ENCODE results near the gene PTPRN2.
"Not testable (repeated sequence)": the region's sequence is repeated elsewhere in the genome, so short reads cannot be mapped to it uniquely, and the experiment has no call there.

The PTPRN2 gene

DNA sequence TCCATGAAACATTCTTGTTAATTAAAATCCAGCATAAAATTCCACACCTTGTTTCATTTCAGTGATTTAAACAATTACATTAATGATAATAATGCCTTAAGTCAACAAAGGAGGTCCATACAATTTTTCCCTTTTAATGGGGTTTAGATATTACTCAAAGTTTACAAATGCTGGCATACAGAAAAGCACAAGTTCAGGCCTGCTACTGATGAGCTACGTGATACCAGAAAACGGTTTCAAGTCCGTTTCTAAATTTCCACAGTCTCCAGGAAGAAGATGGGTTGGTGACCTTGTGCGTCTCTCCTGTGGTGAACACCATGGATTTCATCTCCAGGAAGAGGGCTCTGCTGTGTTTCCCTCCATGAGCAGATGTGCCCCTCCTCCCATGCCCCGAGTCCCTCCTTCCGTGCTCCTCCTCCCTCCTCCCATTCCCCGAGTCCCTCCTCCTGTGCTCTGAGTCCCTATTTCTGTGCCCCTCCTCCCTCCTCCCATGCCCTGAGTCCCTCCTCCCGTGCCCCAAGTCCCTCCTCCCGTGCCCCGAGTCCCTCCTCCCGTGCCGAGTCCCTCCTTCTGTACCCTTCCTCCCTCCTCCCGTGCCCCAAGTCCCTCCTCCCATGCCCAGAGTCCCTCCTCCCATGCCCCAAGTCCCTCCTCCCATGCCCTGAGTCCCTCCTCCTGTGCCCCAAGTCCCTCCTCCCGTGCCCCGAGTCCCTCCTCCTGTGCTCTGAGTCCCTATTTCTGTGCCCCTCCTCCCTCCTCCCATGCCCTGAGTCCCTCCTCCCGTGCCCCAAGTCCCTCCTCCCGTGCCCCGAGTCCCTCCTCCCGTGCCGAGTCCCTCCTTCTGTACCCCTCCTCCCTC lies 201.9 kb downstream of the PTPRN2 start:
- not testable (repeated sequence) for DNase-seq (ENCODE audit: low read depth in 2 of 2)

DNA sequence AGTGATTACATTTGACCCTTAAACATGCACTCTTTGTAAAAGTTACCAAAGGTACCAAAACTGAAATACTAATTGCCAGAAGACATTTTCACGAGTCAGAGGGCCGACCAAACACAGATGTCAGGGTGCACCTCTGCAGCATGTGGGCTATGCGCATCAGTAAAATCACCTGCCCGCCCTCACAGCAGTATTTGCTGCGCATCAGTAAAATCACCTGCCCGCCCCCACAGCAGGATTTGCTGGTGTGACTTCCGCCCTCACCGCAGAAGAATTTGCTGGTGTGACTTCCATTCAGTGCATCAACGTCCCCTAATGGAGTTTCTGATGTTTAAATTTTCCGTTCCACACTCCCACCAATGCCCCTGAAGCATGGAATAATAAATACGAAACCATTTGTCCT lies 202.9 kb downstream of the PTPRN2 start:
- DNase-seq (ENCODE audit: low read depth in 2 of 2): no peak

DNA sequence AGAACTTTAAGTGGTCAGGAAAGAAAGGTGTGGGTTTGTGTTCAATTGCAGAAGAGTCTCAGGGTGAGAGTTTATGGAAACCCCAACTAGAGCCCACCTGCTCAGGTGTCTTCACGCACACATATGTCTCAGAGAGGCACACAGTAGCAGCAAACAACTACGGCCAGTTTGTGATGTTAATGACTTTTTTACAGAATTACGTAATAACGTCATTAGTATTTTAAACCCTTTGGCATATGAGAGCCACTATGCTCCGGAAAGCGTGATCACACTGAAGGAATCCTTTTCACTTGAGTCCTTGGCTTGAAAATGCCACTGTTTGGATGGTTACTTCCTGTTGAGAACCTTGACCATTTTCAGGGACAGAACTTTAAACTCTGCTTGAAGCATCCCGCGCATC lies 204.0 kb downstream of the PTPRN2 start:
- DNase-seq (ENCODE audit: low read depth in 2 of 2): no peak

DNA sequence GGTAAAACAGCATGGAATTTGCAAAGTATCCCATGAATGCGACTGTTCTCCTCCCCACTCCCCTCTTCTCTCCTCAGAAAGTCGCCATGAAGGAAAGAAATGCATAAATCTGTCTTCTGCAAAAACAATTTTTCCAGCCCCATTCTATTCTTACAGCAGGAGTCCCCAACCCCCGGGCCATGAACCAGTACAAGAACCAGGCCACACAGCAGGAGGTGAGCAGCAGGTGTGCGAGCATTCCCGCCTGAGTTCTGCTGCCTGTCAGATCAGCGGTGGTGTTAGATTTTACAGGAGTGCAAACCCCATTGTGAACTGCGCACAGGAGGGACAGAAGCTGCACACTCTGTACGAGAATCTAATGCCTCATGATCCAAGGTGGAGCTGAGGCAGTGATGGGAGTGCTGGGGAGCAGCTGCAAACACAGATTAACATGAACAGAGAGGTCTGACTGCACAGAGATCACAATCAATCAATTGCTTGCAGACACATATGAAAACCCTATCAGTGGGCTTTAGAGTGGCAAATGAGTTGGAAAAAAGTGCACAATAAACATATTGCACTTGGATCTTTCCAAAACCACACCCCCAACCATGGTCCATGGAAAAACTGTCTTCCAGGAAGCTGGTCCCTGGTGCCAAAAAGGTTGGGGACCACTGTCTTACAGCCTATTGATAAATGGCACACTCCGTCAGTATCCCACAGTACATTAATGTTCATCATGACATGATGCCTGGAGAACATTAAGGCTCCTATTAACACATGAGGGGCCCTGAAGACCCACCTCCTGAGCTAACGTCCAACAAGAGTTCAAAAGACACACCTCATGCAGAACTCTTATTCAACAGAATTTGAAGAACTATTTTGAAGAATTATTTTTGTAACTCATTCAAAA lies 205.0 kb downstream of the PTPRN2 start:
- DNase-seq (ENCODE audit: low read depth in 2 of 2): no peak

DNA sequence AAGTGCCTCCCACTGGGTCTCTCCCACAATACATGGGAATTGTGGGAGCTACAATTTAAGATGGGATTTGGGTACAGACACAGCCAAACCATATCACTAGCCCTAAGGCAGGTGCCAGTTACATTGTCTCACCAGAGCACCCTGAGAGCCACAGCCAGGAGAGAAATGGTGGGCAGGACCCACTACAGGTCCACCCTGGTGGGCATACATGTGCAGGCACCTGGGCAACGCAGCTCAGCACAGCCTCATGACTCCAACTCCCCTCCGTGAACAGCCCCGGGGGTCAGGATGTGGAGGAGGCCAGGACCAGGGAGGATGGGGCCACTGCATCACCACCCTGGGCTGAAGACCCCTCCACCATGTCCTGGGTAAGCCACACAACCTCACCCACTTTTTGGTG lies 205.7 kb downstream of the PTPRN2 start:
- no peak for DNase-seq (ENCODE audit: low read depth in 2 of 2)

DNA sequence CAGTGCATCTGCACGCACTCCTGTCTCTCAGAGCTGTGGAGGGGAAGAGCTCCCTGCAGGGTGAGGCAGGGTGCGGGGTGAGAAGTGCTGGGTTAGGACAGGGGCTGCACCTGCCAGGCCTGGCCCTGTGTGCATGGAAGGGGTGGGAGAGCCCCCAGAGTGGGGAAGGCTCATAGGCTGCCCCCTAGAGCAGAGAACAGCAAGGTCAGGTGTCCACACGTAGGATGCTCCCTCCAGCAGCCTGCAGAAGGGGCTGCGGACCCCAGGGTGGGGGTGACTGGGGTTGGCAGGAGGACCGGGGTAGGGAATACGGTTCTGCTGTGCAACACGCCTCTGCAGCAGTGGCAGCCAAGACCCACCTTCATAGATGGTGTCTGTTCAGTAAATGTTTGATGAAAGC lies 208.6 kb downstream of the PTPRN2 start:
- no peak for DNase-seq (ENCODE audit: low read depth in 2 of 2)

DNA sequence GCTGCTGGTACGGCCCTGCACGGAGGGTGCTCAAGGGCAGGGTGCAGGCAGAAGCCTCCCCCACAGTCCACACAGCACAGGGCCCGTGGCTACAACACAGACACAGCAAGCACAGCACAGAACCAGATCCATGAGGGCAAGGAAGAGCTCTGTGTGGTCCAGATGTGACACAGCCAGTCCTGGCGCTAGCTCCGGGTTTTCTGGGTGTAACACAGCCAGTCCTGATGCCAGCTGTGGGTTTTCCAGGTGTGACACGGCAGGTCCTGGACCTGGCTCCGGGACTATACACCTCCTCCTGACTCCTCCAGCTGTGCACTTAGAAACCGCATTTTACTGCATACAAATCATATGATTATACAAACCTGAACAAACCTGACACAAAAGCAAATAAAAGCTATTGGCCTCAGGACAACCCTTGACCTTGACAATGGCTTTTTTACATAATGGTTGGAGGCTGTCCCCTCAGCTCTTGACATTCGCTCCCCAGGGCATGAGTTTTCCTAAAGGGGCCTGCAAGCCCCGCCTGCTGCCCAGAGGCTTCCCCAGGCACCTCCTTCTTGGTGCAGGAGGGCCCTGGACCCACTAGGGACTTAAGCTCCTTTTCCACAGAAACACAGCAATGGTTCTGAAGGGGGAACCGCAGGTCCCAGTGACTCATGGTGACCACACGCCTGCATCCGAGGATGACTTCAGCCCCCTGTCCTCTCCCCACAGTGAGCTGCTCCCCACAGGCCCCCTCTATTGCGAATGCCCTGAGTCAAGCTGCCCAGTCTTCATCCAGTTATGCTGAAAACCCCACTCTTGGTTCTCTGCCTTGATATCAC lies 209.6 kb downstream of the PTPRN2 start:
- no peak for DNase-seq (ENCODE audit: low read depth in 2 of 2)

DNA sequence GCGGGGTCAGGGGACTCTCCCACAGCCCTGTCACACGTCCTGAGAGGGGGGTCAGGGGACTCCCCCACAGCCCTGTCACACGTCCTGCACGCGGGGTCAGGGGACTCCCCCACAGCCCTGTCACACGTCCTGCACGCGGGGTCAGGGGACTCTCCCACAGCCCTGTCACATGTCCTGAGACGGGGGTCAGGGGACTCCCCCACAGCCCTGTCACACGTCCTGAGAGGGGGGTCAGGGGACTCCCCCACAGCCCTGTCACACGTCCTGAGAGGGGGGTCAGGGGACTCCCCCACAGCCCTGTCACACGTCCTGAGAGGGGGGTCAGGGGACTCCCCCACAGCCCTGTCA lies 210.8 kb downstream of the PTPRN2 start:
- DNase-seq (ENCODE audit: low read depth in 2 of 2): not testable (repeated sequence)

DNA sequence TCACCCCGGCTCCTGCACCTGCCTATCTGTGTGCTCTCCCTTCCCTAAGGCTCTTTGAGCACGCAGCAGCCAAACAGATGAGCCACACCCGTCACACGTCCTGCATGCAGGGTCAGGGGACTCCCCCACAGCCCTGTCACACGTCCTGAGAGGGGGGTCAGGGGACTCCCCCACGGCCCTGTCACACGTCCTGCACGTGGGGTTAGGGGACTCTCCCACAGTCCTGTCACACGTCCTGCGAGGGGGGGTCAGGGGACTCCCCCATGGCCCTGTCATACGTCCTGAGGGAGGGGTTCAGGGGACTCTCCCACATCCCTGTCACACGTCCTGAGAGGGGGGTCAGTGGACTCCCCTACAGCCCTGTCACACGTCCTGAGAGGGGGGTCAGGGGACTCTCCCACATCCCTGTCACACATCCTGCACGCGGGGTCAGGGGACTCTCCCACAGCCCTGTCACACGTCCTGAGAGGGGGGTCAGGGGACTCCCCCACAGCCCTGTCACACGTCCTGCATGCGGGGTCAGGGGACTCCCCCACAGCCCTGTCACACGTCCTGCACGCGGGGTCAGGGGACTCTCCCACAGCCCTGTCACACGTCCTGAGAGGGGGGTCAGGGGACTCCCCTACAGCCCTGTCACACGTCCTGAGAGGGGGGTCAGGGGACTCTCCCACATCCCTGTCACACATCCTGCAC lies 211.3 kb downstream of the PTPRN2 start:
- peak in 1 of 2 donors; percentile 6 for DNase-seq (ENCODE audit: low read depth in 2 of 2)

DNA sequence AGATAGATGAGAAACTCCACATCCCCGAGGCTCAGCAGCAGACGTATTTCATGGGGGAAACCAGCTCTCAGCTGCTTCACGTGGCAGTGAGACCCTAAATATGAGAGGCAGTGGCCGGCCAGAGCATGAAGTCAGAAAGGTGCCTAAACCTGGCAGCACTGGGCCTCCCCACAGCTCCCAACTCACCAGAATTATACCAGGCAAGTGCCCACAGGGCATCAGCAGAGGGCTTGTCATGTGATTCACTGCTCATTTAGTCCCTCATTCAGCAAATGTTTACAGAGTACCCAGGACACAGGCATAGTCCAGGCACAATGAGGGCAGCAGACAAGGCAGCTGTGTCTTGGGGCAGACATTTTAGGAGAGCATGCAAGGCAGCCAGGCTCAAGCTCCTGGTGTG lies 212.6 kb downstream of the PTPRN2 start:
- no peak for DNase-seq (ENCODE audit: low read depth in 2 of 2)

DNA sequence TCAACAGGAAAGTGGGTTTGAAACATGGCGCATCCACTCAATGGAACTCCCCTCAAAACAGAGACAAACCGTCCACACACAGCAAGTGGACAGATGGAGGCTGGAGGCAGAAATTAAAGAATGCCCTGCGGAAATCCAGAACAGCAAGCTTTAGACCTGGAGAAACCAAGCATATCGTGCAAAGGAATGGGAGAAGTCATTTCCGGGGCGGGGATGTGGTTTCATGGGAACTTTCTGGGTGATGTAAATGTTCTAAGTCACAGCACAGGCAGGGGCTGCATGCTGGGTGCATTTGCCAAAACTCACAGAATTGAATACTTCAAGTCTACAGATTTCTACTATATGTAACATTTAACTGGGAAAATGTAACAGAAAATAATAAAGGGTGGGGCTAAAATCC lies 213.0 kb downstream of the PTPRN2 start:
- DNase-seq (ENCODE audit: low read depth in 2 of 2): no peak

DNA sequence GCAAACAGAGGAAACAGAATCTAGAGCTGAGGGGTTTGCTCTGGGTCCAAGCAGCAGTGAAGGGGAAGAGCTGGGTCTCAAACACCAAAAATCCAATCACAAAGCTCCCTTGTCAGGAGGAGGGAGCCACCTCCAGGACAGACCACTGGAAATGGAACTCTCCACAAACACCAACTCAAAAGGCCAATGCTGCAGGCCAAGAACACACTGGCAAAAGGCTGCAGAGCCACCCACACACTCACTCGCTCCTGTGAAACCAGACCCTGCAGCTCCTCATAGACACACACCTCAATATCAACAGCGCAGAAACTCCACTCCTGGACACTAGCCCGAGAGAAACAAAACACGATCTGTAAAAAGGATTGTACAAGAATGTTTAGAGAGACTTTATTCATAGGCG lies 213.5 kb downstream of the PTPRN2 start:
- DNase-seq (ENCODE audit: low read depth in 2 of 2): no peak

DNA sequence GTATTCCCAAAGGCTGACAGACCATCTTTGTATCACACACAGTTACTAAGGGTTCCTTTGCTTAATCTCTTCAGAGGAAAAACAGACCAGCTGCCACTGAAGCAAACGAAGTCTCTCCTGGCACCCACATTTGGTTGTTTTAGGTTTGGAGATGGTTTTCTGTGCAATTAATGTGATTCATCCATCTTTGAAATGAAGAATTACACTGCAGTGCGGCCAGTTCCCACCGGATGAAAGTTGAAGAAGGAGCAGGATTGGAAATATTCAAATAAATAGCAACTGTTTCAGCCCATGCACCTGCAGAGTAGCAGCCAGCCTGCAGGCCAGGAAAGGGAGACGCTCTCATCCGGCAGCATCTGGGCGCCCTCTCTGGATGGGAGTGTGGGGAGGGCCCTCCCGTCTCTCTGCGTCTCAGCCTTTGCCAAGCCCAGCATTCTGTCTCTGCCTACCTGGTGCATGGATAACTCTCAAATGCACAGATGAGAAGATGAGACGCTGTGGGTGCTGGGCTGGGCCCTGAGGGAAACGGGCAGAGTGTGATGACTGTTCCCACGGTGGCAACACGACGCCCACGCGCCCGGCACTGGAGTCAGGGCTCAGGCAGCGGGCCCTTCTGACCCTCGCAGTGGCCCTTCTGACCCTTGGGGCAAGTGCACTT lies 214.0 kb downstream of the PTPRN2 start:
- no peak for DNase-seq (ENCODE audit: low read depth in 2 of 2)

DNA sequence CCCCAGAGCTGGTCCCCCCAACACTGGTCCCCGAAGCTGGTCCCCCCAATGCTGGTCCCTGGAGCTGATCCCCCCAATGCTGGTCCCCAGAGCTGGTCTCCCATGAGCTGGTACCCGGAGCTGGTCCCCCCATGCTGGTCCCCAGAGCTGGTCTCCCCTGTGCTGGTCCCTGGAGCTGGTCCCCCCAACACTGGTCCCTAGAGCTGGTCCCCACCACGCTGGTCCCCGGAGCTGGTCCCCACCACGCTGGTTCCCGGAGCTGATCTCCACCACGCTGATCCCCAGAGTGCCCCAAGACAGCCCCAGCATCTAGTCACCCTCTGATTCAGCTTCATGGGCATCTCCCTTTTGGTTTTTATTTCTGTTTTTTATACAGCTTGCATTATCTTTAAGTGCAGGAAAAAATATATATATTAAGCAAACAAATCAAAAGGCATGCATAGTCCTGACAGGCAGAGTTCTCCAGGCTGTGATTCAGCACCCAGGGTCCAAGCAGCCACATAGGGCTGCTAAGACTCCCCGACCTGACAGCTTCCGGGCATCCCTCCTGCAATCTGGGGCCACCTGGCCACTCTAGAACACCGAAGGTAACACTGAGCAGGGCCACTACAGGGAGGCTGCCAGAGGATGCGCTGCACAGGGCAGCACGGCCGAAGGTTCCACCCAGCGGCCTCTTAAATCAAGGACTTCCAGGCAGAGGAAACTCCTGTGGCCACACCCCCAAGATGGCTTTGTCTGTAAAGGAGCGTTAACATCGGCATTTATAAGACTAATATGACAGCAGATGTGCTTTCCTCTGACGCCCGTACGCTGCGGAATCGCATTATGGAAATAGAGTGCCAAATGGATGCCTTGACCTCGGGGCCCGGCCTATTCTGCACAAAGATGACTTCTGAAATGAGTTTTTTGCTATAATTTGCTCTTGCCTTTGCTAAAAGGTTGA lies 215.0 kb downstream of the PTPRN2 start:
- DNase-seq (ENCODE audit: low read depth in 2 of 2): no peak

DNA sequence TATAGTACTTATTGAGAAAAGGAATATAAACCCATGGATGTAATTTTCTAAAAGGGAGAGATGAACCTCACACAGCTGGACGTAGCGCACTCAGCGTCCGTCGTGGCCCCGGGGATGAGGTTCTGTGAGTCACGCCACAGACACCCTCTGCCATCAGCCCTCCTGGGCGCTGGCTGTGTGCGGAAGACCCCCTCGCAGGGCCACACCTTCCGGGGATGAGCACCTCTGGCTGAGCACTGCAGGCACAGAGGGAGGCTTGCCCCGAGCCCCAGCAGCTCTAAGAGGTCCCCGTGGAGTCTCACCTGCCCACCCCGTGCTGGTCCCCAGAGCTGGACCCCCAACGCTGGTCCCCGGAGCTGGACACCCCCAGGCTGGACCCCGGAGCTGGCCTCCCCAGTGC lies 215.8 kb downstream of the PTPRN2 start:
- DNase-seq (ENCODE audit: low read depth in 2 of 2): no peak

DNA sequence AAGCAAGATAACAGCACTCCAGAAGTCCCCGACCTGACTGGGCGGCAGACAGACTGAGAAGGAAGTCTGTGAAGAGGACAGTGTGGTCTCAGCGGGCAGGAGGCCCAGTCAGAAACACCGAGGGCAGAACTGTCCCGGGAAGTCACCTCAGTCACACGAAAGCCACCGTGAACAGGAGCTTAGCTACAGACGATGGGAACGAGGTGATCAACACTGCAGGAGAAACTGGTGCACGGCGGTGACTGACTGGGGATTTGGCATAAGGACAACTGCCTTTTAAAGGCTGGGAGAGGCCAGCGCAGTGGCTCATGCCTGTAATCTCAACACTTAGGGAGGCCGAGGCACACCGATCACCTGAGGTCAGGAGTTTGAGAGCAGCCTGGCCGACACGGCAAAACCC lies 217.8 kb downstream of the PTPRN2 start:
- DNase-seq (ENCODE audit: low read depth in 2 of 2): no peak

DNA sequence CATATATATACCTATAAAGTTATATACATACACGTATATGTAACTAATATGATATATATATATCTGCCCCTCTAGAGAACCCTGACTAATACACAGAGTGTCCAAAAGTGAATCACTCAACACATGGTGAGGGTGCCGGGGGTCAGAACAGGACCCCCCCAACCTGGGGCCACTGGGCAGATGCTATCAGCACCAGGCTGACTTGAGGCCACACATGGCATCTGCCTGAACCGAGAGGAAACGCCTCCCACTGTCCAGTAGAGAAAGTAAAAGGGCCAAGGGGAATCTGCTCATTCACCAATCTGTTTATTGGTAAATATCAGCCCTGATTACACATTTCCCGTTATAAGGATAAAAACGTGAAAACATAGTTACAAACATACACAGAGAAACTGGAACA lies 218.3 kb downstream of the PTPRN2 start:
- DNase-seq (ENCODE audit: low read depth in 2 of 2): no peak

DNA sequence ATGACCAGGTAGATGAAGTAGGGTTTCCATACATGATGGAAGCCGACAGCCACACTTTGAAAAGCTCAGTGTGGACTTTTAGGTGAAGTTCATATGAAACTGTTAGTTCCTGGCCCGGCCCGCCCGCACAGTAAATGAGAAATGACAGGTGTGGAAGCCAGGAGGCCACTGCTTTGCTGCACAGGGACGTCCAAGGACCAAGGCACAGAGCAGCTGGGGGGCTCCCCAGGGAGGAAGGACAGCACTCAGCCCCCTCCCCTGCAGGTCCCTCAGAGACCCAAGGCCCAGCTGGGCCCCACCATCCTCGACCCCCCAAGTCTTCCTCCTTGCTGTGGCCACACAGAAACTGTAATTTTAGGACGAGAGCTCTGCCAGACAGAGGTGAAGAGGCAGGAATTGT lies 219.2 kb downstream of the PTPRN2 start:
- no peak for DNase-seq (ENCODE audit: low read depth in 2 of 2)

DNA sequence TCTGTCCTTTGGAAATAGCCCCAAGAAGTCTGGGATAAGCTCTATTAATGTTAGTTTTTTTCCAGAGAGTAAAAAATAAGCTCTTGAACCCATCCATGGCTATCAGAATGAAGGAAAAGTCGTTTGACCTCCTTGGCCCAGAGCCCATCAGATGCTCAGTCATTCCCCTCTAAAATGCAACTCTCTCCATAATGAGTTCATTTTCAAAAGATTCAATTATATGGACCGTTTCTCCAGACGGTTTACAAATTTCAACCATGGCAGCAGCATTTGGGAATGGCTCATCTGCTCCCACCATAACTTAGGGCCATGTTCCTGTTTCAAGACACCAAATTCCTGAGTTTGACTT lies 220.0 kb downstream of the PTPRN2 start:
- DNase-seq (ENCODE audit: low read depth in 2 of 2): no peak
